ENCODE results near the gene CYGB.

CYGB gene

GRCh38 chr17:76497979-76498875 is 39.3 kb downstream of the CYGB start:
- no peak for DNase-seq

GRCh38 chr17:76497699-76497978 is 39.9 kb downstream of the CYGB start:
- DNase-seq: no peak

GRCh38 chr17:76496464-76496863 is 41.0 kb downstream of the CYGB start:
- DNase-seq: no peak

- DNase-seq: no peak
Measured at GRCh38 chr17:76495663-76496400, 41.7 kb downstream of the CYGB start.

GRCh38 chr17:76493505-76494167 is 43.9 kb downstream of the CYGB start:
- no peak for DNase-seq

GRCh38 chr17:76492989-76493501 is 44.5 kb downstream of the CYGB start:
- DNase-seq: peak; percentile 86

- DNase-seq: peak; percentile 68
Measured at GRCh38 chr17:76492123-76492988, 45.2 kb downstream of the CYGB start.

- DNase-seq: no peak
Measured at GRCh38 chr17:76491271-76492122, 46.0 kb downstream of the CYGB start.

GRCh38 chr17:76490112-76490710 is 47.3 kb downstream of the CYGB start:
- DNase-seq: no peak

GRCh38 chr17:76487451-76488192 is 49.9 kb downstream of the CYGB start:
- no peak for DNase-seq

- DNase-seq: no peak
Measured at GRCh38 chr17:76485569-76485968, 51.9 kb downstream of the CYGB start.

GRCh38 chr17:76484228-76484725 is 53.2 kb downstream of the CYGB start:
- no peak for DNase-seq

- peak; percentile 62 for DNase-seq
Measured at GRCh38 chr17:76481071-76481655, 56.3 kb downstream of the CYGB start.

GRCh38 chr17:76480632-76481031 is 56.9 kb downstream of the CYGB start:
- DNase-seq: no peak

- no peak for DNase-seq
Measured at GRCh38 chr17:76479515-76480060, 57.9 kb downstream of the CYGB start.

GRCh38 chr17:76478730-76479514 is 58.6 kb downstream of the CYGB start:
- DNase-seq: no peak

GRCh38 chr17:76478097-76478496 is 59.4 kb downstream of the CYGB start:
- no peak for DNase-seq

- no peak for DNase-seq
Measured at GRCh38 chr17:76477576-76477975, 59.9 kb downstream of the CYGB start.
